Inferior parietal cortex (tissue), 1 donor: Measurements from ENCODE around the gene C20orf204.
"Not testable (repeated sequence)": the region's sequence is repeated elsewhere in the genome, so short reads cannot be mapped to it uniquely, and the experiment has no call there.

Experiments
- DNase-seq: peaks from one replicate; pipeline ENCODE4 v3.0.0-alpha.2; 2016; ENCODE audit errors: extremely low spot score

C20orf204 gene

DNA sequence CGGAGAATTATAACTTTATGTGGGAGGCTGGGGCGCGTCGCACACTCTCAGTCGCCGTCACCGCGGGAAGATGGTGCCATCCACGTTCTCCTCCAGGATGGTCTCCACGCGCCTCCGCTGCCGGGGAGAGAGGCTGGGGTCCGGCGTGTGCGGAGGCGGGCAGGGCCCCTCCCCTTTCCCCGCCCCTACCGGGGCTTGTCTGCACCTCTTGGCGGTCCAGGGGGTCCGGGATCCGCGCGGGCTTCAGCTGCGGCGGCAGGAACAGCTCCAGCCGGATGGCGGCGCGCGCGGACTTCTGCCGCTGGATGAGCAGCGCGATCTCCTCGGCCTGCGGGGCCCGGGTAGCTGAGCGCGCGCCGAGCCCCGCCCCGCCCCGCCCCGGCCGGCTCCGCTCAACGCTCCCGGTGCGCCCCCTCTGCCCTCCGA, 47.4 kb downstream of the C20orf204 start:
- DNase-seq = no peak

GRCh38 chr20:64083804-64084684, 48.1 kb downstream of the C20orf204 start, which contains the start of gene LKAAEAR1:
Gene LKAAEAR1, minus strand, starts transcription at chr20:64084398. Its CDS starts 179 bp downstream, at chr20:64084219.
- no peak for DNase-seq

DNA sequence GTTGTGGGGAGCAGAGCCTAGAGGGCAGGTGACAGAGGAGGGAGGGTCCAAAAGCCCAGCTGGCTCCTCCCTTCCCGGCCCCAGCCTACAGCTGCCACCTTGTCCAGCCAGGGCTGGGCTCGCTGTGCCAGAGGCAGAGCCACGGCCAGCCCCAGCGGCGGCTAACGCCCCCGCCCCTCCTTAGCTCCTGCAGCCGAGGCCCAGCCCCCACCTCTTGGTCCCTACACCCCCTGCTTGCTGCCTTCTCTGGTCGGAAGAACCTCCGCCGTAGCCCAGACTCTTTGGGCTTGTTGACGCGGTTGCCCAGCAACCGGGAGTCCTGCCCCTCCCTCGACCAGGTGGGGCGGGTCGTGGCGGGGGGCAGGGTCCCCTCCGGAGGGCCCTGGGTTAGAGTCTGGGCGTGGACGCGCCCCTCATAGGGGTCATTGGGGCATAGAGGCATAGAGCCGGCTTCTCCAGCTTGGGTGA, 48.7 kb downstream of the C20orf204 start:
- no peak for DNase-seq

- no peak for DNase-seq
These were observed 50.8 kb downstream of the C20orf204 start for GRCh38 chr20:64086801-64087200.

DNA sequence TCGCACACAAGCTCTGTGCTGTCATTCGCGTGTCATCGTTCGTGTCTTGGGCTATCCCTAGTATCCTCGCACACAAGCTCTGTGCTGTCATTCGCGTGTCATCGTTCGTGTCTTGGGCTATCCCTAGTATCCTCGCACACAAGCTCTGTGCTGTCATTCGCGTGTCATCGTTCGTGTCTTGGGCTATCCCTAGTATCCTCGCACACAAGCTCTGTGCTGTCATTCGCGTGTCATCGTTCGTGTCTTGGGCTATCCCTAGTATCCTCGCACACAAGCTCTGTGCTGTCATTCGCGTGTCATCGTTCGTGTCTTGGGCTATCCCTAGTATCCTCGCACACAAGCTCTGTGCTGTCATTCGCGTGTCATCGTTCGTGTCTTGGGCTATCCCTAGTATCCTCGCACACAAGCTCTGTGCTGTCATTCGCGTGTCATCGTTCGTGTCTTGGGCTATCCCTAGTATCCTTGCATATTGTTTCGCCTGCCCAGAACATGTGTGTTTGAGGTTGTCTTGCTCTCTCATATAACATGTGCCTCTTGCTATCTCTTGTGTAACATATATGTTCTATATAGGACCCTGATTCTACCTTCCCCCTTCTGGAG, 51.3 kb downstream of the C20orf204 start:
- not testable (repeated sequence) for DNase-seq

DNA sequence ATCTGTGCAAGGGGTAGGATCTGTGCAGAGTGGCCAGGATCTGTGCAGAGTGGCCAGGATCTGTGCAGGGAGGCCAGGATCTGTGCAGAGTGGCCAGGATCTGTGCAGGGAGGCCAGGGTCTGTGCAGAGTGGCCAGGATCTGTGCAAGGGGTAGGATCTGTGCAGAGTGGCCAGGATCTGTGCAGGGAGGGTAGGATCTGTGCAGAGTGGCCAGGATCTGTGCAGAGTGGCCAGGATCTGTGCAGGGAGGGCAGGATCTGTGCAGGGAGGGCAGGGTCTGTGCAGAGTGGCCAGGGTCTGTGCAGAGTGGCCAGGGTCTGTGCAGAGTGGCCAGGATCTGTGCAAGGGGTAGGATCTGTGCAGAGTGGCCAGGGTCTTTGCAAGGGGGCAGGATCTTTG, 52.6 kb downstream of the C20orf204 start:
- DNase-seq = not testable (repeated sequence)
